Left hindlimb (tissue), 1 donor: ENCODE results near the gene CELF6.

Experiments used
- DNase-seq: peaks from one replicate; pipeline ENCODE4 v3.0.0-alpha.2; 2018

Gene CELF6

DNA sequence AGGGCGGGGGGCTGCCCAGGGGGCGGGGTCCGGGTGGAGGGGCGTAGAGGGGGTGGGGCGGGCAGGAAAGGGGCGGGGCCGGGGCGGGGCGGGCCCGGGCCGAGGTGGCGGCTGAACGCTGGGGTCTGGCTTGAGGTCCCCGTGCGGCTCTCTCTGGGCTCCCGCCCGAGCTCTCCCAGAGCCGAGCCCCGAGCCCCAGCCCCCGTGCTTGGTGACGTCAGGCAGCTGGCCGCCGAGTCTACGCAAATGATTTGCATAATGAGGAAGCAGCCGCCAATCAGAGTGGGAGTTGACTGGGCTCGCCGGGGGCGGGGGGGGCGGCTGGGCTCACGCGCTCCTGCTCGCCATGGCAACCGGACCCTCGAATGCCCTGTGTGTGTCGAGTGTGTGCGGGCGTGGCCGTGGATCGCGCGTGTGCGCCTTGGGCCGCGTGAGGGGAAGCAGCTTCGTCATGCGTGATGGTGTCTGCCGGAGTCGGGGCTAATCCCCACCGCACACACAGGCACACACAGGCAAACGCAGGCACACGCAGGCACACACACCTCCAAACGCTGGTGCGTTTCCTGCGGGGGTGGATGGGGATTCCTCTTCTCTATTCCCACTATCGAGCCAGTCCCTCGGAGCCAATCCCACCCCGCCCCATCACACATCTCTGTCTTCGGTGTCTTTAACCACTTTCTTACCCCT, at the start of gene CELF6:
Gene CELF6, minus strand, starts transcription at position 173 of the 687 bp plus-strand sequence. CDS start 283 bp downstream, outside the sequence.
- peak; percentile 82 for DNase-seq

DNA sequence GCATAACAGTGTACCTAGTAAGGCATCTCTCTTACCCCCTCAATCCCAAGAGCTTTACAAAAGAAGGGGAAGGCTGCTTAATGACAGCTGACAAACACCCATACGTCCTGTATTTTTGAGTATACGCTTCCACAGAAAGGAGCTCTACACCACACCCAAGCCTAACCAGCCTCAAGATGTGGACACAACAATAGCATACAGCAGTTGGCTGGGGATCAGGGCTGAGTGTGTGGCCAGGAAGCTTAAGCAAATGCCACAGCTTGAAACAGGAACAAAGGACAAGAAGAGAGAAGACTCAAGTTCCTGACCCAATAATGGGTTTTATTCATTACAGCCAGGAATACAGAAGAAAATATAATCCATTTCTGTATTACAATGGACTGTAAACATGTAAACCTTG, 48.9 kb upstream of the CELF6 start:
- no peak for DNase-seq

DNA sequence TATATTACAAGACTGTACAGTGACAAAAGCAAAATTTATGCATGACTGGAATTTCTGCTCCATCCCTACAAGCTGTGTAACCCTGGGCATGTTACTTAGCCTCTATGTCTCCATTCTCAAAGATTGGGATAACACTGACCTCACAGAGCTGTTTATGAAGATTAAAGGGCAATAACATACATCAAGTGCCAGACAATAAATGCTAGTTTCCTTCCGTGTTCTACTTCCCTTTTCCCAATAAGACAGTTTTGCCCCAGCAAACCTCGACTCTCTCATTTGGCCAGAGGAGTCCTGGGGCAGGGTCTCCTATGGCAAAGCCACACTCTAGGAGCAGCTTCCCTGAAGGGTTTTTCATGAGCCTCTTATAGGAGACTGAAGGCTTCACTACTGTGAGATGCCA, 48.4 kb upstream of the CELF6 start:
- no peak for DNase-seq

DNA sequence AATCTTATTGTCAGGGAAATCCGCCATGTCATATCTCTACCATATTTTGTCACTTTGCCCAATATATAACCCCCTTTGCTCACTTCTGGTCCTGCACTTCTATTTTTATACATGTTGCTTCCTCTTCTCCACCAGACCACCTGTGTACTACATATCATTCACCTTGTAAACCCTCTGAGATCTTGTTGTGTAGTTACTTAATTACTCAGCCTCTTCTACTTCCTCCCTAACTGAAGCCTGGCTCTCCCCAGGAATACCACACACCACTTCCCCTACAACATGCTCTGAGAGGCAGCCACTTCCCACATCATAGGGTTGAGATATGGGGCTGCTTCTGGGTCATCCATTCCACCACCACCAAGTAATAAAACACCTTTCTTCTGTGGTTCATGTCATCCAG, 45.9 kb upstream of the CELF6 start:
- DNase-seq: no peak

DNA sequence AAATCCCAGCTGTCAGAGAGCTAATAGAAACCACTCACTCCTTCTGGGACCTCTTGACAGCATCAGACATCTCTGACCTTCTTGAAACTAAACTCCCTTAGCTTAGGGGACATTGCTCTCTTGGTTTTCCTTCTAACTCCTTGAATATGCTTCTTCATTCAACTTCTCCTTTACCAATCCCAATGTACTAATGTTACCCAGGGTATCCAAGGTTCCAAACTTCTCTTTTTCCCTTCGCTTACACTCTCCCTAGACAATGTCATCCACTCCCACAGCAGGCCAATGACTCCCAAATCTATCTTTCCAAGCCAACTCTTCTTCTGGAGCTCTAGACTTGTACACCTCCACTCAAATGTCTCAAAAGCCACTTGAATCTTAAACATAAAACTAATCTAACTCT, 41.2 kb upstream of the CELF6 start:
- DNase-seq: no peak

- peak; percentile 43 for DNase-seq
Observed at GRCh38 chr15:72358650-72359171, 38.8 kb upstream of the CELF6 start.

DNA sequence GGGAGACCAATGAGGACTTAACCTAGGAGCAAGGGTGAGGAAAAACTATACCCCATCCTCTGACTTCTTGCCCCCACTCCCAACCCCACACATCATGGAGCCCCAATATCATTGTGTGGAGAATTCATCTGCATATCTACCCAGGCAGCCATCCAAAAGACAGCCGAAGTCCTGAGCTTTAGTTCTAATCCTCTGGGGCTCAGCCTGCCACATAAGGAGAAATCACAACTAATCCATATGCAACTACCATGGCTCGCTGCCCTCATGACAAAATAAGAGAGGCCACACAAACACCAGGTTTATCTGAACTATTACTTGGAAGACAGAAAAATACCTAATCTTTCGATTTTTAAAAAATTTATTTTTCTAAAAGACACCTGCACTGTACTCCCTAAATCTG, 38.2 kb upstream of the CELF6 start:
- no peak for DNase-seq

GRCh38 chr15:72354496-72354895, 34.5 kb upstream of the CELF6 start:
- no peak for DNase-seq

GRCh38 chr15:72353266-72353665, 33.3 kb upstream of the CELF6 start:
- no peak for DNase-seq

GRCh38 chr15:72345806-72346205, 25.8 kb upstream of the CELF6 start:
- DNase-seq: no peak

- DNase-seq: no peak
Observed at GRCh38 chr15:72345280-72345679, 25.3 kb upstream of the CELF6 start.

DNA sequence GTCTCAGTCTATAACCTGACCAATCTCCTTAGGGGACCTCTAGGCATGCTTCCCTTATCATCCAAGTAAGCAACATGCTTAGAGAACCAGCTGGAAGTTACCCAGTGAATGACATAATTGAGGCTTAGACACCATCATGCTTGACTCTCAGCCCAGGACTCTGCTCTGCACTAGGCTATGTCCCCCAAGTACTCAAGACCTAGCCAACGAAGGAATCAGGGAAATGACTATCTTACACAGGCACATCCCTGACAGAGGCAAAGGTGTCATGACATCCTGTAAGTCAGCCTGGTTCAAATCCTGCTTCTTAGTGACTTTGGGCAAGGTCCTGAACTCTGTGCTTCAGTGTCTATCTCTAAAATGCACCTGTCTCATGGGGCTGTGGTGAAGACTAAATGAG, 24.6 kb upstream of the CELF6 start:
- no peak for DNase-seq

- no peak for DNase-seq
Observed at GRCh38 chr15:72342385-72342784, 22.4 kb upstream of the CELF6 start.

DNA sequence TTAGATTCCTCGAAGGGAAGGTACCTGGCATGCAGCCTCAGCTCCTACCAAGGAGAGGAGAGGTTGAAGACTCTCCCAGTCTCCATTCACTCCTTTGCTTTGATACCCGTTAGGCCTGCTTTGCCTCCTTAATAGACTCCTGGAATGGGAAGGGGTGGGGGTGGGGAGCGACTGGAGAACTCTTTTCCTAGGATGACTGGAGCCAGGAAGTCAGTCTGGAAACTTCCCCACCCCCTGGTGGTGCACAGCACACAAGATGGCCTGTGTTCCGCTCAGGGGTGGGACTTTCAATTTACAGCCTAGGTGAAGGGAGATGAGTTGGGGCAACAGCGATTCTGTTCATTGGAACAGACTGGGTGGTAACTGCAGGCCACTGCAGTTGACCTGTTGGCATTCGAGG, 21.4 kb upstream of the CELF6 start:
- no peak for DNase-seq

- no peak for DNase-seq
Observed at GRCh38 chr15:72340366-72340765, 20.4 kb upstream of the CELF6 start.

DNA sequence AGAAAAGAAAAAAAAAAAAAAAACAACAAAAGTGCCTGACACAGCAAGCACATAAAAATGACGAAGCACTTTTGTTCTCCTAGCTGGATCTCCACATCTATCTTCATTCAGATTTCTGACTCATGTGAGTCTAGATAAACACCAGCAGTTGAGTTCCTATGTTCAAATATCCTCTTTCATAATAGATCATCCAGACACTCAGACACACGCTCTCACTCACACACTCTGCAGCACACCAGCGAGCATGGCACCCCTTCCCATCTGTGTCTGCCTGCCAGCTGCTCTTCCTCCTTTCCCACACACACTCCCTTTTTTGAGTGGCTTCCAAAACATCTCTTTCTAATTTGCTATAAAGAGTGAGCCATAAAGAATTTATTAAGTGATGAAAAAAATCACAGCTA, 19.8 kb upstream of the CELF6 start:
- DNase-seq: peak; percentile 48

- DNase-seq: no peak
Observed at GRCh38 chr15:72338617-72339321, 18.8 kb upstream of the CELF6 start.

- DNase-seq: no peak
Observed at GRCh38 chr15:72338148-72338547, 18.2 kb upstream of the CELF6 start.

- DNase-seq: no peak
Observed at GRCh38 chr15:72334842-72335241, 14.9 kb upstream of the CELF6 start.

GRCh38 chr15:72331021-72331420, 11.1 kb upstream of the CELF6 start:
- no peak for DNase-seq

DNA sequence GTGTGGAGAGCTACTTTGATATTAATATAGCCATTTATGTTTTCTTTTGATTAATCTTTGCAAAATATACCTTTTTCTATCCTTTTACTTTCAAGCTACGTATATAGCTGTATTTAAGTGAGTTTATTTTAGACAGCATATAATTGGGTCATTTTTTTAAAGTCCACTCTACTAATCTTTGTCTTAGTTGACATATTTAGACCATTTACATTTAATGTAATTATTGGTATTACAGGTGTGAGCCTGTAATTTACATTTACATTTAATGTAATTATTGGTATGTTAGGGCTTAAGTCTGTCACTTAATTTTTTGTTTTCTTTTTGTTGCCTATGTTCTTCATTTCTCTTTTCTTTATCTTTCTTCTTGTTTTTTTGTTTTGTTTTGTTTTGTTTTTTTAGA, 3.8 kb upstream of the CELF6 start:
- DNase-seq: no peak

DNA sequence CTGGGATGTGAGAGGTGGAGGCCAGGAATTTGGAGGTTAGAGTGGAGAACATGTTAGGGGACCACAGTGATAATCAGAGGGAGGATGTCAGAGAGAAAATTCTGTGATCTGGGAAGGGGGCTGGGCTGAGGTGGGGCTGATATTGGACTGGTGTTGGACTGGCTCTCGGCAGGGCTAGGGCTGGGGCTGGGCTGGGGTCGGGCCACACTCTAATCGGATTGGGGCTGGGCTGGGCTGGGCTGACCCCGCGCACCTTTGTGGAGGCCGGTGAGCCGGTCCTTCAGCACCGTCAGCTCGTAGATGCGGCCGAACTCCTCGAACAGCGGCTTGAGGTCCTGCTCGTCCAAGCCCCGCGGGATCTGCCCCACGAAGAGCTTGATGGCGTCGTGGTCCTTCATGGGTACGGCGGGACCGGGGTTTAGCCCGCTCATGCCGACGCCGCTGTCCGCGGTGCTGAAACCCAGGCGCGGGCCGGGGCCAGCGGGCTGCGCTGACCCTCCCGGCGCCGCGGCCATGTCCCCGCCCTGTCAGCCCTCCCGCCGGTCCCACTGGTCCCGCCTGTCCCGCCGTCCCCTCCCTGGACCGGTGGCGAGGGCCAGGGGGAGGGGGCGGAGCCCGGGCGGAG, 485 bp downstream of the CELF6 start:
- peak; percentile 83 for DNase-seq

DNA sequence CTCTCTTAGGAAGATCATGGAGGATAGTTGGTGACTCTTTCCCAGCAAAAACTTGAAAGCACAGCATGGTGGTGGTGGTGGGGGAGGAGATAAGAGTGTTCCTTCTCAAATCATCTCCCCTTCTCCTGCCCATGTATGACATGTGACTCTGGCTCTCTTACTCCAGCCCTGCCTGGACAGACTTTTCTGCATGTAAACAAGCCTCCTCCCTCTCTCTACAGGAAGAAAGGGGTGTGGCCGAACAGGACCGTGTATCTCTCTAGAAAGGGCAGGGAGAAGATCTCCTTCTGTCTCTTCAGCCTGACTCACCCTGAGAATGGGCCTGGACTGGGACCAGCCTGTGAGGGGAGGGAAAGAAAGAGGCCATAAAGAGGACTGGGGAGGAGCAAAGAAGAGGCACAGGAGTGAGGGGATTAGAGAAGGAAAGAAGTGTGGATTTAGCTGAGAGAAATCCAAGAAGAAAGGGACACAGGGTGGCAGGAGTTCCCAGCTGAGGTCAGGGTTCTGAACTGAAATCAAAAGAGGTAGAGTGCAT, 1.5 kb downstream of the CELF6 start:
- DNase-seq: no peak
